A673 (cell line): ENCODE results near the gene MTF1. TPM values are rescaled to one million over a fixed set of nuclear protein-coding genes. Genes with fewer than 3 reads are reported as not detected.

ENCODE experiments used
- BruUV-seq: library from RNA; stranded (reverse); fragments of 400-500 nt; replicated peaks from 2 replicates; lab custom pipeline; 2021; lab: Mats Ljungman, UMichigan
- CTCF ChIA-PET: fragments of 300-600 bp; sonication (Branson Sonifier 250); formaldehyde crosslinking; loops from one replicate; lab custom pipeline; 2022; ENCODE audit warnings: antibody characterized with exemption; lab: Charles Lee
- POLR2A ChIA-PET: fragments of 300-600 bp; sonication (Branson Sonifier 250); formaldehyde crosslinking; loops from one replicate; lab custom pipeline; 2022; ENCODE audit warnings: antibody characterized with exemption; ENCODE audit not compliant: low non-redundant PET; lab: Charles Lee
- DNase-seq: peaks from one replicate; pipeline ENCODE4 v3.0.0-alpha.2; 2015; ENCODE audit warnings: low spot score
- H3K27ac ChIP-seq: fragments of 200-600 bp; sonication (generic); 2 replicates; pipeline ENCODE4 v1.5.1; 2016; ENCODE audit warnings: mixed run types, low read depth, mild to moderate bottlenecking, mixed read lengths, antibody characterized with exemption, low read length; ENCODE audit not compliant: poor library complexity, severe bottlenecking
- H3K27me3 ChIP-seq: fragments of 200-600 bp; sonication (generic); replicated peaks from 2 replicates; pipeline ENCODE4 v1.6.1; 2017; ENCODE audit warnings: mixed run types, low read depth, mild to moderate bottlenecking, mixed read lengths, antibody characterized with exemption, low read length; ENCODE audit not compliant: insufficient read depth, poor library complexity
- H3K36me3 ChIP-seq: fragments of 200-600 bp; sonication (generic); 2 replicates; pipeline ENCODE4 v1.6.1; 2016; ENCODE audit warnings: mixed run types, mild to moderate bottlenecking, mixed read lengths, antibody characterized with exemption, low read length; ENCODE audit not compliant: insufficient read depth, poor library complexity, severe bottlenecking
- H3K4me1 ChIP-seq: fragments of 200-600 bp; sonication (generic); 2 replicates; pipeline ENCODE4 v1.6.1; 2017; ENCODE audit warnings: mixed run types, mild to moderate bottlenecking, mixed read lengths, antibody characterized with exemption, low read length; ENCODE audit not compliant: insufficient read depth, poor library complexity, severe bottlenecking
- H3K4me3 ChIP-seq: fragments of 200-600 bp; sonication (generic); 2 replicates; pipeline ENCODE4 v1.5.1; 2016; ENCODE audit warnings: low read depth, mixed run types, mild to moderate bottlenecking, mixed read lengths, low read length; ENCODE audit not compliant: poor library complexity, severe bottlenecking
- H3K9me3 ChIP-seq: fragments of 200-600 bp; sonication (generic); 2 replicates; pipeline ENCODE4 v1.6.1; 2016; ENCODE audit warnings: mixed run types, low read depth, mild to moderate bottlenecking, mixed read lengths, antibody characterized with exemption, low read length; ENCODE audit not compliant: poor library complexity, severe bottlenecking
- CTCF ChIP-seq: fragments of 300-800, 200-600 bp; sonication (generic); conservative IDR thresholded peaks from 2 replicates; pipeline ENCODE4 v1.5.1; 2017; ENCODE audit warnings: low read depth, mild to moderate bottlenecking, antibody characterized with exemption, low read length, moderate library complexity, mixed read lengths
- EZH2 ChIP-seq: fragments of 200-600 bp; sonication (generic); IDR thresholded peaks from 2 replicates; pipeline ENCODE4 v1.6.1; 2017; ENCODE audit warnings: borderline replicate concordance, low read depth, mild to moderate bottlenecking, mixed read lengths, antibody characterized with exemption, low read length; ENCODE audit not compliant: poor library complexity, severe bottlenecking
- intact Hi-C: fragments of 100-400 bp; cut with micrococcal nuclease; formaldehyde crosslinking; loops from one replicate; pipeline ENCODE4 v1.10.0; 2022; ENCODE audit not compliant: unreplicated experiment
- total RNA-seq: library from RNA; stranded (reverse); gene quantifications from 2 replicates; pipeline ENCODE4 v1.2.3, GENCODE V29; 2021

MTF1 gene
- total RNA-seq, 1 experiment from 2014 or later = 19.8 TPM

- H3K4me3 ChIP-seq = no peak overlapping the region
- no peak overlapping the region for H3K27ac ChIP-seq
- no peak for DNase-seq
- TF ChIP-seq EZH2 (no peak), CTCF (no peak)
- intact Hi-C loops = no loop called here
- POLR2A ChIA-PET = no interaction called here
- CTCF ChIA-PET = no interaction called here
- H3K9me3 ChIP-seq = no peaks in the 10 kb centered on the region
- no peaks in the 10 kb centered on the region for H3K27me3 ChIP-seq
- peaks cover 26% of the 10 kb centered on the region for H3K36me3 ChIP-seq
- no TSS peak for BruUV-seq
- no peaks in the 10 kb centered on the region for H3K4me1 ChIP-seq
Observed at GRCh38 chr1:37884145-37884544, 24.8 kb upstream of the MTF1 start.

GRCh38 chr1:37883671-37884070 is 24.3 kb upstream of the MTF1 start:
- TF ChIP-seq CTCF (no peak), EZH2 (no peak)
- peaks cover 23% of the 10 kb centered on the region for H3K36me3 ChIP-seq
- ChIA-PET CTCF (no interaction called here), POLR2A (no interaction called here)
- no TSS peak for BruUV-seq
- no peaks in the 10 kb centered on the region for H3K9me3 ChIP-seq
- intact Hi-C loops = no loop called here
- H3K27ac ChIP-seq = no peak overlapping the region
- no peak for DNase-seq
- no peak overlapping the region for H3K4me3 ChIP-seq
- H3K4me1 ChIP-seq = no peaks in the 10 kb centered on the region
- H3K27me3 ChIP-seq = no peaks in the 10 kb centered on the region

GRCh38 chr1:37879865-37880264 is 20.5 kb upstream of the MTF1 start:
- peaks cover 22% of the 10 kb centered on the region for H3K36me3 ChIP-seq
- H3K27me3 ChIP-seq = no peaks in the 10 kb centered on the region
- H3K9me3 ChIP-seq = no peaks in the 10 kb centered on the region
- ChIA-PET POLR2A (no interaction called here), CTCF (no interaction called here)
- H3K4me1 ChIP-seq = no peaks in the 10 kb centered on the region
- intact Hi-C loops = no loop called here
- H3K4me3 ChIP-seq = no peak overlapping the region
- BruUV-seq = no TSS peak
- TF ChIP-seq CTCF (no peak), EZH2 (no peak)
- DNase-seq = no peak
- H3K27ac ChIP-seq = no peak overlapping the region
